ENCODE measurements around the gene SPIRE1. TPM values are rescaled to one million over a fixed set of nuclear protein-coding genes. Genes with fewer than 3 reads are reported as not detected.

SPIRE1 gene
- total RNA-seq, 2 donors from 2014 or later: 14.2 to 17.2 TPM

- DNase-seq: no peak
Measured at GRCh38 chr18:12651651-12652050, 6.3 kb downstream of the SPIRE1 start.

GRCh38 chr18:12647773-12648172 lies 10.1 kb downstream of the SPIRE1 start:
- 33 to 86% methylated on average over 1 to 2 of the region's 3 CpGs for WGBS, 2 experiments (ENCODE audit: insufficient coverage in 1 of 2, insufficient read length in 1 of 2)
- Mint-ChIP-seq H3K9me3 (no peaks in the 10 kb centered on the region), H3K4me1 (peaks cover 20% of the 10 kb centered on the region), H3K4me3 (no peak overlapping the region), H3K27me3 (ENCODE audit: insufficient read depth) (no peaks in the 10 kb centered on the region), H3K27ac (peak overlapping the region; percentile 26), H3K36me3 (ENCODE audit: low read depth) (no peaks in the 10 kb centered on the region)
- peaks cover 7% of the 10 kb centered on the region for H3K36me3 ChIP-seq (ENCODE audit: control insufficient read depth, insufficient read depth, low read length)
- no peak overlapping the region for H3K27ac ChIP-seq (ENCODE audit: low read depth, low read length)
- no peak for TF ChIP-seq CTCF (conservative IDR thresholded peaks at IDR 0.05)
- H3K4me3 ChIP-seq (ENCODE audit: low read length): no peak overlapping the region
- no peak overlapping the region for H3K9ac ChIP-seq (ENCODE audit: extremely low read depth, low read length, poor library complexity, severe bottlenecking)
- no peak for DNase-seq
- H3K4me1 ChIP-seq (ENCODE audit: control insufficient read depth, insufficient read depth, low read length): no peaks in the 10 kb centered on the region
- H3K9me3 ChIP-seq (ENCODE audit: control insufficient read depth, low read length): no peaks in the 10 kb centered on the region
- H3K27me3 ChIP-seq (ENCODE audit: control insufficient read depth, insufficient read depth, low read length, poor library complexity, severe bottlenecking): no peaks in the 10 kb centered on the region

More at GRCh38 chr18:12651651-12652050, 6.3 kb downstream of the SPIRE1 start:
- Histone ChIP-seq H3K4me3 (ENCODE audit: low read length) (no peak overlapping the region), H3K27ac (ENCODE audit: low read depth, low read length) (peak overlapping the region; percentile 54), H3K4me1 (ENCODE audit: control insufficient read depth, insufficient read depth, low read length) (no peaks in the 10 kb centered on the region), H3K27me3 (ENCODE audit: control insufficient read depth, insufficient read depth, low read length, poor library complexity, severe bottlenecking) (peaks cover 7% of the 10 kb centered on the region), H3K36me3 (ENCODE audit: control insufficient read depth, insufficient read depth, low read length) (peaks cover 7% of the 10 kb centered on the region), H3K9ac (ENCODE audit: extremely low read depth, low read length, poor library complexity, severe bottlenecking) (no peak overlapping the region), H3K9me3 (ENCODE audit: control insufficient read depth, low read length) (no peaks in the 10 kb centered on the region)
- no peak for TF ChIP-seq CTCF (conservative IDR thresholded peaks at IDR 0.05)
- H3K27me3 Mint-ChIP-seq (ENCODE audit: insufficient read depth): peaks cover 8% of the 10 kb centered on the region
- H3K36me3 Mint-ChIP-seq (ENCODE audit: low read depth): no peaks in the 10 kb centered on the region
- H3K9me3 Mint-ChIP-seq: no peaks in the 10 kb centered on the region
- peaks cover 22% of the 10 kb centered on the region for H3K4me1 Mint-ChIP-seq
- WGBS, 2 experiments (ENCODE audit: insufficient coverage in 1 of 2, insufficient read length in 1 of 2): 61 to 76% methylated on average over 2 to 4 of the region's 4 CpGs
- H3K4me3 Mint-ChIP-seq: no peak overlapping the region
- H3K27ac Mint-ChIP-seq: no peak overlapping the region

- Histone ChIP-seq H3K4me1 (ENCODE audit: control insufficient read depth, insufficient read depth, low read length) (no peaks in the 10 kb centered on the region), H3K27me3 (ENCODE audit: control insufficient read depth, insufficient read depth, low read length, poor library complexity, severe bottlenecking) (no peaks in the 10 kb centered on the region), H3K9me3 (ENCODE audit: control insufficient read depth, low read length) (no peaks in the 10 kb centered on the region), H3K4me3 (ENCODE audit: low read length) (no peak overlapping the region), H3K9ac (ENCODE audit: extremely low read depth, low read length, poor library complexity, severe bottlenecking) (no peak overlapping the region), H3K36me3 (ENCODE audit: control insufficient read depth, insufficient read depth, low read length) (peaks cover 7% of the 10 kb centered on the region), H3K27ac (ENCODE audit: low read depth, low read length) (no peak overlapping the region)
- 87 to 90% methylated on average over 7 to 10 of the region's 10 CpGs for WGBS, 2 experiments (ENCODE audit: insufficient coverage in 1 of 2, insufficient read length in 1 of 2)
- Mint-ChIP-seq H3K27ac (no peak overlapping the region), H3K4me1 (peaks cover 11% of the 10 kb centered on the region), H3K4me3 (no peak overlapping the region), H3K36me3 (ENCODE audit: low read depth) (no peaks in the 10 kb centered on the region), H3K27me3 (ENCODE audit: insufficient read depth) (no peaks in the 10 kb centered on the region), H3K9me3 (no peaks in the 10 kb centered on the region)
- DNase-seq: peak; percentile 49
- no peak for TF ChIP-seq CTCF (conservative IDR thresholded peaks at IDR 0.05)
Measured at GRCh38 chr18:12645751-12646203, 12.1 kb downstream of the SPIRE1 start.

Measured in endodermal cell (in vitro differentiated cells).